NCI-H524 treated with DMSO at 0.1 percent for 48 hours (cell line): ENCODE measurements around the gene DSTN.
A peak's percentile ranks its signal among the peaks of the same experiment; 100 is the strongest.

Source experiments
- DNase-seq: peaks from one replicate; lab custom pipeline; 2025; lab: John Stamatoyannopoulos, UW

Gene DSTN

GRCh38 chr20:17638835-17639407, 69.0 kb downstream of the DSTN start:
- DNase-seq = no peak

GRCh38 chr20:17640146-17640874, 70.4 kb downstream of the DSTN start:
- DNase-seq = no peak

GRCh38 chr20:17640875-17641378, 71.1 kb downstream of the DSTN start:
- DNase-seq = no peak

GRCh38 chr20:17641520-17641964, 71.7 kb downstream of the DSTN start:
- no peak for DNase-seq

- DNase-seq = no peak
Observed at GRCh38 chr20:17641993-17642392, 72.1 kb downstream of the DSTN start.

GRCh38 chr20:17642404-17643269, 72.8 kb downstream of the DSTN start:
- no peak for DNase-seq

- DNase-seq = no peak
Observed at GRCh38 chr20:17643531-17644188, 73.8 kb downstream of the DSTN start.

- DNase-seq = no peak
Observed at GRCh38 chr20:17644451-17644850, 74.6 kb downstream of the DSTN start.

- no peak for DNase-seq
Observed at GRCh38 chr20:17645010-17645409, 75.1 kb downstream of the DSTN start.

GRCh38 chr20:17645546-17646208, 75.8 kb downstream of the DSTN start:
- no peak for DNase-seq

- peak; percentile 50 for DNase-seq
Observed at GRCh38 chr20:17646209-17646960, 76.5 kb downstream of the DSTN start.

- peak; percentile 96 for DNase-seq
Observed at GRCh38 chr20:17646961-17647301, 77.1 kb downstream of the DSTN start.

- DNase-seq = no peak
Observed at GRCh38 chr20:17647391-17648314, 77.8 kb downstream of the DSTN start.

GRCh38 chr20:17648315-17648646, 78.4 kb downstream of the DSTN start:
- DNase-seq = no peak

- DNase-seq = no peak
Observed at GRCh38 chr20:17648791-17649730, 79.2 kb downstream of the DSTN start.

- DNase-seq = no peak
Observed at GRCh38 chr20:17650301-17651128, 80.6 kb downstream of the DSTN start.

- no peak for DNase-seq
Observed at GRCh38 chr20:17651129-17651759, 81.4 kb downstream of the DSTN start.
